Renal cortical epithelial cell (primary cell): Measurements from ENCODE around the gene TBL1XR1. TPM values are rescaled to one million over a fixed set of nuclear protein-coding genes. Genes with fewer than 3 reads are reported as not detected.

Experiments used
- DNase-seq: peaks from one replicate; pipeline ENCODE4 v3.0.0-alpha.2; 2011; ENCODE audit warnings: low read depth
- total RNA-seq: library from RNA; depleted of rRNA; stranded (reverse); fragments of >200 nt; gene quantifications from 2 replicates; pipeline ENCODE4 v1.2.3, GENCODE V29; 2014

The TBL1XR1 gene
- 339 and 483 TPM in 2 replicates for total RNA-seq

DNA sequence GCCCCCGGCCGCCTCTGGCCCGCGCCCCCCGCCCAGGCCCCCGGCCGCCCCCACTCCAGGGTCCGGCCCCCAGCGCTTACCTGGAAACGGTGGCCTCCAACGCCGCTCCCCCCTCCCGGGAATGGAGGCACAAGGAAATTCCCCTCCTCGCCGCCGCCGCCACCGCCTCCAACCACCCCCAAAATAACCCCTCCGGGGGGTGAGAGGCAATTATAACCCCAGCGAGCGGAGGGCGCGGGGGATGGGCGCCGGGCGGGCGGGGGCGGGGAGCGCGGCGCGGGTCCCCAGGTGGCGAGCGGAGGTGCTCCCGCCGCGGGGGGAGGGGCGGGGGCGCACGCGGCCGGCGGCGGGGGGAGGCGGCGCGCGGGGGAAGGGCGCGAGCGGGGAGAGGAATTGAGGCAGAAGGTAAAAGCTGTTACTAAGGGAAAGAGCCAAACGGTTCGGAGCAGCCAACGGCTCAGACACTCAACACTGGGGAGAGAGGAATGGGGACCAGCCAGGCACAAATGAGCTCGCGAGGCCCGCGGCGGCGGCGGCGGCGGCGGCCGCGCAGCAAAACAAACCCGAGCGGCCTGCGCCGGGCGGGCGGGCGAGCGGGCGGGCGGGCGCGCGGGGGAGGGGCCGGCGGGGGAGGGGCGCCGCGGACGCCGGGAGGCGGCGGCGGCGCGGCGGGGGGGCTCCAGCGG lies at the start of gene TBL1XR1:
TBL1XR1 (minus strand) TSS at position 442 of the 686 bp plus-strand sequence. CDS start 132,505 bp downstream, outside the sequence.
- DNase-seq = peak; percentile 88

GRCh38 chr3:177245250-177245649 lies 48.0 kb upstream of the TBL1XR1 start:
- DNase-seq = no peak

- no peak for DNase-seq
Observed at GRCh38 chr3:177244606-177245005, 47.3 kb upstream of the TBL1XR1 start.

- no peak for DNase-seq
Observed at GRCh38 chr3:177238686-177239216, 41.5 kb upstream of the TBL1XR1 start.

GRCh38 chr3:177237206-177237605 lies 39.9 kb upstream of the TBL1XR1 start:
- no peak for DNase-seq

DNA sequence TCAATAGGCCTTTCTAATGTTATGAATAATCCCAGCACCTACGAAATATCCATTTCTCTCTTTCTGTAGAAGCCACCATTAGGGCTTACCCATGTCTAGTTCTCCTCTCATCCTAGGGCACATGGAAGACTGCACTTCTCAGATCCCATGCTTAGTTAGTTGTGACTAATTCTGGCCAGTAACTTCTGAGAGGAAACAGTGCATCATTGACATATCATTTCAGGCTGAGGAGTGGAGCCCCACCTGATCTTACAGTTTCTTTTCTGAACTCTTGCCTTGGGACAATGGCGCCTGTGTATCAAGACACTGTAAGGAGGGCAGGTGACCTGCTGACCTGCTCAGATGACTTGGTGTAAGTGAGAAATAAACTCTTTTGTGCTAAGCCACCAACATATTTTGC lies 39.4 kb upstream of the TBL1XR1 start:
- peak; percentile 35 for DNase-seq

DNA sequence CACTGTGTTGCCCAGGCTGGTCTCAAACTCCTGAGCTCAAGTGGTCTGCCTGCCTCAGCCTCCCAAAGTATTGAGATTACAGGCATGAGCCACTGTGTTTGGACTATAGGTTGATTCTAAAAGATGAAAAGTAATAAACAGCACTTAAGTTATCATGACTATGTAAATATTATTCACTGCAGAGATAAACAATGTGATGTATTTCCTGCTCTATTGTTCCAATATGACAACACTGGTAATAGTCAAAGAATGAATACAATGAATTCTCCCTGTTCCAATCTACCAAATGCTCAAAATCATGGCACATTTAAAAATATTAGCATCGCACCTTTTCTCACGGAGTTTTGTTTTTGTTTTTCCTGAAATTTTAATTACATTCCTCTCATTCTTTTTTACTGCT lies 36.8 kb upstream of the TBL1XR1 start:
- DNase-seq = no peak

- no peak for DNase-seq
Observed at GRCh38 chr3:177231242-177231641, 34.0 kb upstream of the TBL1XR1 start.

- DNase-seq = no peak
Observed at GRCh38 chr3:177230641-177231040, 33.4 kb upstream of the TBL1XR1 start.

- DNase-seq = no peak
Observed at GRCh38 chr3:177229791-177230190, 32.5 kb upstream of the TBL1XR1 start.

- DNase-seq = no peak
Observed at GRCh38 chr3:177228601-177229190, 31.4 kb upstream of the TBL1XR1 start.

DNA sequence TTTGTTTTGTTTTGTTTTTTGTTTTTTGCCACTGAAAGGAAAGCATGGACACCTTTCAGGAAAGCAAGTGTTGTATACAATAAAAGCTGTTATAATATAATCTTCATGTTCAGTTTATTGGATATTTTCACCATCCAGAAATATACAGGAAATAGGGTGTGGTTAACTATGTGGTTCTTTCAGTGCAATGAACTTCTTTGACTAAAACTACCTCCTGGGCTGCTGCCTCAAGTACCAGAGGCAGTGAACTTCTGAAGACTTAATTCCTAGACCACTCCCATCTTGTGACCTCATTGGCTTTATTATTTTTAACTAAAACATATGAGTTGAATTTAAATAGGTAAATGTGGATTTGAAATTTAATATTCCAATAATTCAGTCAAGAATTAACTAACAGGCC lies 27.1 kb upstream of the TBL1XR1 start:
- DNase-seq = no peak

DNA sequence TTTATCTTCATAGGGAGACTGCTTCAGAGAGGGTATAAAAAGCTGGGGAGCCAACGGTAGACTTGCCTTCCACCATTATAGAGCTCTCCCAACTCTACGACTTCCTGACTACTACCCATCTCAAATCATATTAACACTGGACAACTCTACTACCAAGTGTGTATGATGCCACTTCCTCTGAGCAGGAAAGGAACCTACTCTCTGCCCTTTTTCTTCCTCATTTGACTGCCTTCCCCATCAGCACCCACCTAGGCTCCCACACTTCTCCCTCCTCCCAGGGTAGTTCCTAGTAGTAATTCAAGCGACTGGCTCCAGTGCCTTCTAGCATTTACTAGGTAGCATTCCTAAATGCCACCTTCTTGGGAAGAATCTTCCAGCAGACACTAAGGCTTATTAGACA lies 24.5 kb upstream of the TBL1XR1 start:
- no peak for DNase-seq

GRCh38 chr3:177220136-177220974 lies 23.1 kb upstream of the TBL1XR1 start:
- peak; percentile 63 for DNase-seq

GRCh38 chr3:177213801-177214535 lies 16.7 kb upstream of the TBL1XR1 start:
- DNase-seq = peak; percentile 72

DNA sequence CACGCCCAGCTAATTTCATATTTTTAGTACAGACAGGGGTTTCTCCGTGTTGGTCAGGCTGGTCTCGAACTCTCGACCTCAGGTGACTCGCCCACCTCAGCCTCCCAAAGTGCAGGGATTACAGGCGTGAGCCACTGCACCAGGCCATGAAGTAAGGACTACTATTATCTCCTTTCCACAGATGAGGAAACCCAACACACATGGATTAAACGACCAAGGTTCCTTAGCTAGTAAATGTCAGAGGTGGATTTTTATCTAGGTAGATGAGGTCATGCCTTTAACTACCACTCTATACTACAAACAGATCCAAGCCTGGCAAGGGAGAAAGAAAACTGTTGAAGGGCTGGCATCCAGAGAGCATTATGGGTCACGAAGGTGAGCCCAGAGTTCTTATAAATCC lies 15.5 kb upstream of the TBL1XR1 start:
- DNase-seq = no peak

DNA sequence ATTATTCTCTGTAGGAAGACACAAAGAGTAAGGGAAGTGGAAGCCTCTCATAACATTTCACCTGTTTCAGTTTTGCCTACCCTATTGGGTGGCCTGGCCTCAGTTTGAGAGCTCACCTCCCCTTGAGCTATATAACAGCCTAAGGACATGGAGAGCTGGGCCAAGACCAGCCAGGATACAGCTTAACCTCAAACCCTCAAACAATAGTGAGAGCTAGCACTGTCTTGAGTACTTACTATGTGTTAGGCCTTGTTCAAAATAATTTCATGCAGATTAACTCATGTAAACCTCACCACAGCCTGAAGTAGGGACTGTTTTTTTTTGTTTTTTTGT lies 15.0 kb upstream of the TBL1XR1 start:
- no peak for DNase-seq

DNA sequence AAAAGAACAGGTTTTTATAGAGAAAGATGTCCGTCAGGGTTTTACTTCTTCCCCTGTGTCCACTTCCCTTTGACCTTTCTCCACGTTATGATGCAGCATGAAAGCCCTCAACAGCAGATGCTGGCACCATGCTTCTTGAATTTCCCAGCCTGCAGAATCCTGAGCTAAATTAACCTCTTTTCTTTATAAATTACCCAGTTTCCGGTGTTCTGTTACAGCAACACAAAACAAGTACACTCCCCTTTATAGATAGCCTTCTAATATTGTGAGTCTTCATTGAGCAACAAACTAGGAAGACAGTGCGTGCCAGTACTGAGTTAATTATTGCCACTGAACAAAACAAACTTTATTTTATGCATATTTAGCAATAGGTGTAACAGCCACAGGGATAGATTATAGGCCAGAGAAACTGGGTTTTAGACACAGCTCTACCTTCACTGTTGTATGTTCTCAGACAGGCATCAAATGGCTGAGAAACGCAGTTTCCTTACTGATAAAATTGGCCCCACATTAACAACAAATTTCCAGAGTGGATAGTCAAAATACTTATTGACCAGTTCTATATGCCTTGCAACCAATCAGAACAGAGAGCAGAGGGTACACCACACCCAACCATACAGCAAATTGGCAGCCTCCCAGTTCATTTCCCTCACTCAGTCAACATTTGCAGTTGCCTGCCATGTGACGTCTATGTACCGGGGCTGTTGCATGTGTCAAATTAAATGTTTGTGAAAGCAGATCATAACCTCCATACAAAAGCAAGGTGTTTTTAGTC lies 14.4 kb upstream of the TBL1XR1 start:
- peak; percentile 87 for DNase-seq

GRCh38 chr3:177210744-177211502 lies 13.6 kb upstream of the TBL1XR1 start:
- no peak for DNase-seq

- no peak for DNase-seq
Observed at GRCh38 chr3:177209509-177209908, 12.2 kb upstream of the TBL1XR1 start.
